ENCODE measurements around the gene GSTM3.
A peak's percentile ranks its signal among the peaks of the same experiment; 100 is the strongest.
"Not testable (repeated sequence)": the region's sequence is repeated elsewhere in the genome, so short reads cannot be mapped to it uniquely, and the experiment has no call there.

GSTM3 gene

DNA sequence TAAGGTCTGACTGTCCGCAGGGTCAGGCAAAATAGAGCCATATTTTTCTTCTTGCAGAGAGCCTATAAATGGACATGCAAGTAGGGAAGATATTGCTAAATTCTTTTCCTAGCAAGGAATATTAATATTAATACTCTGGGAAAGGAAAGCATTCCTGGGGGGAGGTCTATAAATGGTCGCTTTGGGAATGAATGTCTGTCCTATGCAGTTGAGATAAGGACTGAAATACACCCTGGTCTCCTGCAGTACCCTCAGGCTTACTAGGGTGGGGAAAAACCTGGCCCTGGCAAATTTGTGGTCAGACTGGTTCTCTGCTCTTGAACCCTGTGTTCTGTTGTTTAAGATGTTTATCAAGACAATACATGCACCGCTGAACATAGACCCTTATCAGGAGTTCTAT, 37.9 kb downstream of the GSTM3 start:
- not testable (repeated sequence) for DNase-seq (ENCODE audit: low read depth in 2 of 2, low spot score in 1 of 2)

DNA sequence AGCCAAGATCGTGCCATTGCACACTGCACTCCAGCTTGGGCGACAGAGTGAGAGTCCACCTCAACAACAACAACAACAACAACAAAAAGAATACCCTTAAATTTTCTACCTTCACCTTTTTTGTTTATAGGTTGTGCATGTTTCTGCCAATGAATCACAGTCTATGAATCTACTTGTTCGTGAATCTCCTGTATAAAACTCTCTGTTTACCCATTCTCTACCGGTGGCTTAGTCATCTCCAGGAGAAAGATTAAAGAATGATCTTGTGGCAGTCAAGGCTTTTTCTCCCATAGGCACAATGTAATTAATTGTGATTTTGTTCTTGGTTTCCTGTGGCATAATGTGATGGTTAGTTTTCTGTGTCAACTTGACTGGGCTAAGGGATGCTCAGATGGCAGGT, 43.0 kb downstream of the GSTM3 start:
- not testable (repeated sequence) for DNase-seq (ENCODE audit: low read depth in 2 of 2, low spot score in 1 of 2)

DNA sequence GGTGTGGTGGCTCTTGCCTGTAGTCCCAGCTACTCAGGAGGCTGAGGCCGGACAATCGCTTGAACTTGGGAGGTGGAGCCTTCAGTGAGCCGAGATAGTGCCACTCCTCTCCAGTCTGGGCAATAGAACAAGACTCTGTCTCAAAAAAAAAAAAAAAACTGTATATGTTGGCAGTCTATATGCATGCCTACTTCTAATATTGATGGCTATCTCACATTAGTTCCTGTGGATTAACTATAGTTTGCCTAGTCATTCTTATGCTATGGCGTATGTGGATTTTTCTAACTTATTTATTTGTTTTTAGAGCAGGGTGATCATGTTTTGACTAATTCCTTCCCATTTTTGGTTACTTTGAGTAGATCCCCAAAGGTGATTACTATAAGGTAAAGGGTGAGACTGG, 43.8 kb downstream of the GSTM3 start:
- DNase-seq (ENCODE audit: low read depth in 2 of 2, low spot score in 1 of 2) = no peak

DNA sequence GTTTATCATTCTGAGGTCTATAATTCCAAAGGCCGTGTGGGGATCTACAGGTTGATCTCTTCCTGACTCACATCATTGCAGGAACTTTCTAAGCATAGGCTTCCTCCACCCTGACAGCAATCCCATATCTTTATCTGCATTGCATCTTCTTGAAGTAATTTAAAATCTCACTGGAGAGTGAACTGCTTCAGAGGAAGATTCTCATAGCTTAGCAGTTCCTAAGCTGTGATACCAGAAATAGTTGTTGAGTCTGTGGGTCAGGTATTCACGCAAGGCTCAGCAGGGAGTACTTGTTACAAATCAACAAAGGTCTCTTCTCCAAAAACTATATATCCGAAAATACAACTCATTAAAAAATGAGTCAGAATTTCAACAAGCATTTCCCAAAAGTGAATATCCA, 45.7 kb downstream of the GSTM3 start:
- not testable (repeated sequence) for DNase-seq (ENCODE audit: low read depth in 2 of 2, low spot score in 1 of 2)

DNA sequence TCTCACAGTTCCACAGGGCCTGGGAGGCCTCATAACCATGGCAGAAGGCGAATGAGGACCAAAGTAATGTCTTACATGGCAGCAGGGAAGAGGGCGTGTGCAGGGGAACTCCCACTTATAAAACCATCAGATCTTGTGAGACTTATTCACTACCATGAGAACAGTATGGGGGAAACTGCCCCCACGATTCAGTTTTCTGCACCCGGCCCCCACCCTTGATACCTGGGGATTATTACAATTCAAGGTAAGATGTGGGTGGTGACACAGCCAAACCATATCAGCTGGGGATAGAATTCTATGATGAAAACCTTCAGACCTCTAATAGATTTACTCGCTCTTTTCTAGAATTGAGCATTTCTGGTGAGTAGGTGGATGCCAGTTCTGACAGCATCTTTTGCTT, 46.4 kb downstream of the GSTM3 start:
- not testable (repeated sequence) for DNase-seq (ENCODE audit: low read depth in 2 of 2, low spot score in 1 of 2)

DNA sequence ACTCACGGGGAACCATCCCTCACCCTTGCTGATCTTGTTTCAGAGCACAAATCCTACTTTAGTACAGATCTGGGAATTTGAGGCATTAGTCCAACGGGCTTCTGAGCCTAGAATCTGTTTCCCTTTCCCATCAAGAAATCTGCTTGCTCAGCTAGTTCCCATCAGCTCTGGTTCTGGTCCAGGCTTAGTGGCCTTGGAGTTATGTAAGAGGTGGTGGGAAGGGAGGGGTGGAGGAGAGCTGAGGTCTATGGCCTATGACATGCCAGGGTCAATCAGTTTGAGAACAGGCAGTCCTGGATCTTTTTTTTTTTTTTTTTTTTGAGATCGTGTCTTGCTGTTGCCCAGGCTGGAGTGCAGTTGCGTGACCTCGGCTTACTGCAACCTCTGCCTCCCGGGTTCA, 49.1 kb downstream of the GSTM3 start:
- no peak for DNase-seq (ENCODE audit: low read depth in 2 of 2, low spot score in 1 of 2)

DNA sequence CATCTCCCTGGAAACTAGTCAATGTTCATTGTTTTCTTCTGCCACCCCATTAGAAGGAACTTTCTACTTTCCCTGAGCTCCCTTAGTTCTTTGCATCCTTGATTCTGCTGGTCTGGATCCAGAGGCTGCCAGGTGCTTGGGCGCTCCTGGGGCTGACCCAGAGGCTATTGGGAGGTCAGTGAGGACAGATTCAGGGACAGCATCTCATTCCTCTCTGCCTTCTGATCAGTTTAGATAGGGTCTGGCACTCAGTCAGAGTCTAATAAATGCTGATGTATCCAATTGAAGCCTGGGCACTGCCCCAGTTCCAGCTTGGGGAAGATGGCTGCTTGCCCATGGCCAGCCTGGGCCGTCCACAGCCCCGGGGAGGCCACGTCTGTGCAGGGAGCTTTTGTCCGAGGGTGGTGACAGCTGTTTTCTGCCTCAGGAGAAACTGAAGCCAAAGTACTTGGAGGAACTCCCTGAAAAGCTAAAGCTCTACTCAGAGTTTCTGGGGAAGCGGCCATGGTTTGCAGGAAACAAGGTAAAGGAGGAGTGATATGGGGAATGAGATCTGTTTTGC, 50.9 kb downstream of the GSTM3 start:
- DNase-seq (ENCODE audit: low read depth in 2 of 2, low spot score in 1 of 2) = no peak

DNA sequence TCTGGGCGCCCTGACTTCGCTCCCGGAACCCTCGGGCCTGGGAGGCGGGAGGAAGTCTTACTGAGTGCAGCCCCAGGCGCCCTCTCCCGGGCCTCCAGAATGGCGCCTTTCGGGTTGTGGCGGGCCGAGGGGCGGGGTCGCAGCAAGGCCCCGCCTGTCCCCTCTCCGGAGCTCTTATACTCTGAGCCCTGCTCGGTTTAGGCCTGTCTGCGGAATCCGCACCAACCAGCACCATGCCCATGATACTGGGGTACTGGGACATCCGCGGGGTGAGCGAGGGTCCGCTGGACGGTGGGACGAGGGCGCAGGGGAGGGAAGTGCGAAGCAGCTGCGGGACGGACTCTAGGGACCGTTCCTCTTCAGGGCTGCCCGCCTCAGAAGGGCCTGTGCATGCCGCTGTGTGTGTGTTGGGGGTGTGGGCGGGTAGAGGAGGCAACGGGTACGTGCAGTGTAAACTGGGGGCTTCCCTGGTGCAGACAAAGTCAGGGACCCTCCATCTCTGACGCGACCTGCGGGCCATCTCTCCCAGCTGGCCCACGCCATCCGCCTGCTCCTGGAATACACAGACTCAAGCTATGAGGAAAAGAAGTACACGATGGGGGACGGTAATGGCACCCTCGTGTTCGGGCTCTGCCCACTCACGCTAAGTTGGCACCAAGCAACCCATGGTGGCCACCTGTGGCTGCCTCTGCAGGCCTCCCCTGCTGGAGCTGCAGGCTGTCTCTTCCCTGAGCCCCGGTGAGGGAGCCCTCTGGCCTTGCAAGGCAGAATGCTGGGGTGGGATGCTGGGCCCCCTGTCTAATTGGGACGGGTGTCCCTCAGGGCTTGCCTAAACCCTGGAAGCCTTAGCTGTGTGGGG, 53.0 kb downstream of the GSTM3 start, which contains the start of gene GSTM1:
GSTM1 (plus strand) TSS at position 177 of the 859 bp plus-strand sequence; CDS start at position 234, 57 bp downstream.
- peak in 1 of 2 donors; percentile 57 for DNase-seq (ENCODE audit: low read depth in 2 of 2, low spot score in 1 of 2)

DNA sequence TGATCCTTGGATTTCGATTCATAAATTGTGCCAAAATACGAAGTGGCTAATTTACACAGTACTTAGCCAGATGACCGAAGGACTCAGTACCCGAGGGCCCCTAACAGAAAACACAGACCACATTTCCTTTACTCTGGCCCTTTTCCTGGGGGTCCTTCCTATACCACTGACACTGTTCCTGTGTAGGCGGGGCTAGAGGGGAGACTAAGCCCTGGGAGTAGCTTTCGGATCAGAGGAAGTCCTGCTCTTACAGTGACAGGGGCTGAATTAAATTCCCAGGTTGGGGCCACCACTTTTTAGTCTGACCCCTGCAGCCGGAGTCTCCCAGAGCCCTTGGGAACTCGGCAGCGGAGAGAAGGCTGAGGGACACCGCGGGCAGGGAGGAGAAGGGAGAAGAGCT, 53.7 kb downstream of the GSTM3 start:
- not testable (repeated sequence) for DNase-seq (ENCODE audit: low read depth in 2 of 2, low spot score in 1 of 2)

DNA sequence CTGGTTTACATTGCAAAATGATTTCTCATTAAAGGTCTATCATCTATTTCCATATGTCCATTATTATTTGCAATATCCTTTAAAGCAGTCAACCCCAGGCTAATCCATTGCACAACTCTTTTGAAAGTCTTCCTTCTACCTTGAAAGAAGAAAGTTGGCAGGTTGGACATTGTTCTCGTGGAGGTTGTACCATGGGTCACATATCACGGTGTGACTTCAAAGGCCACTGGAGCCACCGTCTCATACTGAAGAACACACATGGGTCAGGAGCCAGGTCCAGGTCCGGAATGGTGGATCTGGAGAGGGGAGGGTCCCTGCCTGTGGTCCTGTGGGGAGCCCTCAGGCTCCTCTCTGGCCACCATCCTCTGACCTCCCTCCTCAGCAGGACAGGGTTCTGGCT, 54.9 kb downstream of the GSTM3 start:
- DNase-seq (ENCODE audit: low read depth in 2 of 2, low spot score in 1 of 2) = not testable (repeated sequence)

DNA sequence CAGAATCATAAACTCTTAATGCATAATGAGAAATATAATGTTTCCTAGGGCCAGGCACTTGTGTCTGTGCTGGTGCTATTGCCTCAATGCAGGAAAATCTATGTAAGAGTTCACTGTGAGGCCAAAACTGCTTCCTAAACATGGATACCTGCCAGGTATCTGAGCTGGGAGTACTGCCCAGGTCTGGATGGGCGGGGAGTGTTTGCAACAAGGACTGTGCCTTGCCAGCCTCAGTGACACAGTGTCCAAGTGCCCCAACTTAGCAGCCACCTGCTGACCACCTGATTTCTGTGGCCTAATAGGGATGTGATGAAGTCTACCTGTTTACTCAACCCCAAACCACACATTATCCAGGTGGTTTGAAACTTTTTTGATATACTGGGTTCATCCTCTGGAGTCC, 55.4 kb downstream of the GSTM3 start:
- DNase-seq (ENCODE audit: low read depth in 2 of 2, low spot score in 1 of 2) = not testable (repeated sequence)

DNA sequence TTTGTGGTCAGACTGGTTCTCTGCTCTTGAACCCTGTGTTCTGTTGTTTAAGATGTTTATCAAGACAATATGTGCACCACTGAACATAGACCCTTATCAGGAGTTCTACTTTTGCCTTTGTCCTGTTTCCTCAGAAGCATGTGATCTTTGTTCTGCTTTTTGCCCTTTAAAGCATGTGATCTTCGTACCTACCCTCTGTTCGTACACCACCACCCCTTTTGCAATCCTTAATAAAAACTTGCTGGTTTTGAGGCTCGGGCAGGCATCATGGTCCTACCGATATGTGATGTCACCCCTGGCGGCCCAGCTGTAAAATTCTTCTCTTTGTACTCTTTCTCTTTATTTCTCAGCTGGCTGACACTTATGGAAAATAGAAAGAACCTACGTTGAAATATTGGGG, 56.1 kb downstream of the GSTM3 start:
- DNase-seq (ENCODE audit: low read depth in 2 of 2, low spot score in 1 of 2) = not testable (repeated sequence)
